HG02852 (cell line): ENCODE data around the gene ANKUB1.
A peak's percentile ranks its signal among the peaks of the same experiment; 100 is the strongest.

Experiments used
- ATAC-seq: cut with Tn5 transposase; IDR thresholded peaks from one replicate; pipeline ENCODE4 v1.9.1; 2021; ENCODE audit warnings: mild to moderate bottlenecking, moderate library complexity; ENCODE audit not compliant: unreplicated experiment

Gene ANKUB1

DNA sequence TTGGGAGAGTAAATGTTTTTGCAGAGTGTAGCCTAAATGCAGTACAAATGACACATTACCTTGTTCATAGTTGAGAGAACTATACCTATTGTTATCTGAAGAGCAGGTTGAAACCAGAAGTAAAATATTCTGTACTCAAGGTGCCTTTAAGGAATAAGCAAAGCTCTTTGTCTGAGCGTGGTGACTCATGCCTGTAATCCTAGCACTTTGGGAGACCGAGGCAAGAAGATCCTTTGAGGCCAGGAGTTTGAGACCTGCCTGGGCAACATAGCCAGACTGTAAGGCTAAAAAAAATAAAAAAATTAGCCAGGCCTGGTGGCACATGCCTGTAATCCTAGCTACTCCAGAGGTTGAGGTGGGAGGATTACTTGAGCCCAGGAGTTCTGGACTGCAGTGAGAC is 18.5 kb upstream of the ANKUB1 start:
- no peak for ATAC-seq

DNA sequence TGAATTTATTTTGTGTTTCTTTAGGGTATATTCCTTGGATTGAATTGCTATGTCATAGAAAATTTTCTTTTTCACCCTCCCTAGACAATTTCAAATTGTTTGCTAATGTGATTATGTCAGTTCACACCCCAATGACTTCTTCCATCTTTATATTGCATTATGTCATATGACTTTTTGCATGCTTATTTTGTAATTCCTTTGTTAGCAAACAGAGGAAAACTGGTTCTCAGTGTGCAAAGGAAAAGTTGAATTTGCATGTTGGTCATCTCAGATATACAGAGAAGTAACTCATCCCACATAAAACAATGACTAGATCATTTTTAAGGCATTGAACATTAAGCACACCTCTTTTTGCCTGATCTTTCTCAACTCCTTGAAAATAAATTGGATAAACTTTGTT is 17.3 kb upstream of the ANKUB1 start:
- no peak for ATAC-seq

DNA sequence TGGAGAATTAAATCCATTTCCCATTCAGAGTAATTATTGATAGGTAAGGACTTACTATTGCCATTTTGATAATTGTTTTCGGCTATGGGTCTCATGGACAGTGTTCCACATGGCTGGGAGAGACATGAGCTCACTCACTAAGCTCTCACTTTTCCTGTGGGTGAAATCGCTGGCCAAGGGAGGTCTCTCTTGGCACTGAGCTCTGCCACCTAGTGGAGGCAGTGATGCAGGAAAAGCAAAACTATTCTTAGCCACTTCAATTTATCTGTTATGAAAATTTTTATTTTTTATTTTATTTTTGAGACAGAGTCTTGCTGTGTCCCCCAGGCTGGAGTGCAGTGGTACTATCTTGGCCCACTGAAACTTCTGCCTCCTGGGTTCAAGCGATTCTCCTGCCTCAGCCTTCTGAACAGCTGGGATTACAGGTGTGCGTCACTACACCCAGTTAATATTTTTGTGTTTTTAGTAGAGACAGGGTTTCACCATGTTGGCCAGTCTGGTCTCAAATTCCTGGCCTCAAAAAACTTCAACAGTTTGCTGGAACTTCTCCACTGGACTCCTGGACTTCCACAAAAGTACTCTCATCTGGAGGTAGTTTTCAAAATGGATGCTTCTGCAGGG is 16.0 kb upstream of the ANKUB1 start:
- no peak for ATAC-seq

DNA sequence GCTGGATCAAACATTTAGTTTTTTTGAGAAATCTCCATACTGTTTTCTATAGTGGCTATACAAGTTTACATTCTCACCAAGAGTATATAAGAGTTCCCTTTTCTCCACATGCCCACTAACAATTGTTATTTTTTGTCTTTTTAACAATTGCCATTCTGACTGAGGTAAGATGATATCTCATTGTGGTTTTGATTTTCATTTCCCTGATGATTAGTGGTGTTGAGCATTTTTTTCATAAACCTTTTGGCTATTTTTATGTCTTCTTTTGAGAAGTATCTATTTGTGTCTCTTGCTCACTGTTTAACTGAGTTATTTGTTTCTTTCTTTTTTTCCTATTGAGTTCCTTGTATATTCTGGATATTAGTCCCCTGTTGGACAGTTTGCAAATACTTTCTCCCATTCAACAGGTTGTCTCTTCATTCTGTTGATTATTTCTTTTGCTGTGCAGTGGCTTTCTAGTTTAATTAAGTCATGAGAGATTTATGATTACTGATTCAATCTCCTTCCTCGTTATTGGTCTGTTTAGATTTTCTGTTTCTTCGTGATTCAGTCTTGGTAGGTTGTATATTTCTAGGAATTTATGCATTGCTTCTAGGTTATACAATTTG is 13.9 kb upstream of the ANKUB1 start:
- no peak for ATAC-seq

DNA sequence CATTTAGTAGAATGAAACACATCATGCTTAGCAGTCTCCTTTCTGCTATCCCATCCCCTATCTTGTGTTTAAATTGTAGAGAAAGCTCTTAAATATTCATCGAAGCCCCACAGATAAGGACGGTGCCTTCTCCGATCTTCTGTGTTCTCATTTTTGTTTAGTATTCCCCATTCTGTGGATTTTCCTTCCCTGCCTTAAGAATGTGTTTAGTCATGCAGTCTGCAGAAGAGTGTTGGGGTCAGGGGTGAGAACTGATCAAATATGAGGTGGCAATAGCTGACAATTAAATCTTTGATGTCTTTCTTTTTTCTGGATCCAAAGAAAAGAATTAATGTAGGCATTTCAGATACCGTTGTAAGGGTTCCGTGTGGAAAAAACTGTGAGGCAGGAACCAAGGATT is 9.3 kb upstream of the ANKUB1 start:
- ATAC-seq: no peak

DNA sequence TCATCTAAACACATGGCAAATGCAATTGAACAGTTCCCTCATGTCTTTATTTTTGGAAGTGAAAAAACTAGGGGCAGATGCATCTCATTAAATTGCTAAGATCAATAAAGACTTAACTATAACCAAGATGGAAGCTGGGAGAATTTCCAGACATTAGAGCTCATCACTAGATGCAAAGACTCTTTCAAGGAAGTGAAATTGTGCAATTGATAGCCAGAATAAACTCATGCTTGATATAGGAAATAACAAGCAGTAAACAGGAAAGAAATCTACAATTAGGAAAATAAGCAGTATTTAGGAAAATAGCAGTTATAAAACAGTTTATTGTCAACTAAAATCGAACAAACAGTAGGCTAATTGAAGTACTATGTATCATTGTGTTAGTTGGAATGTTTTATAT is 8.8 kb upstream of the ANKUB1 start:
- no peak for ATAC-seq

DNA sequence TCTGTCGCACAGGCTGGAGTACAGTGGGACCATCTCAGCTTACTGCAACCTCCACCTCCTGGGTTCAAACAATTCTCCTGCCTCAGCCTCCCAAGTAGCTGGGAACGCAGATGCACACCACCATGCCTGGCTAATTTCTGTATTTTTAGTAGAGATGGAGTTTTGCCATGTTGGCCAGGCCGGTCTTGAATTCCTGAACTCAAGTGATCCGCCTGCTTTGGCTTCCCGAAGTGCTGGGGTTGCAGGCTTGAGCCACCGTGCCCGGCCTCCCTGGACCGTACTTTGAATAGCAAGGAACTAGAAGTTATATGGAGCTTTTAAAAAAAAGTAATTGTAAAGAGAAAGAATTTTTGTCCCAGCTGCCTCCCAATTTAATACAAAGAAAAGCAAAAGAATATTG is 8.3 kb upstream of the ANKUB1 start:
- no peak for ATAC-seq

DNA sequence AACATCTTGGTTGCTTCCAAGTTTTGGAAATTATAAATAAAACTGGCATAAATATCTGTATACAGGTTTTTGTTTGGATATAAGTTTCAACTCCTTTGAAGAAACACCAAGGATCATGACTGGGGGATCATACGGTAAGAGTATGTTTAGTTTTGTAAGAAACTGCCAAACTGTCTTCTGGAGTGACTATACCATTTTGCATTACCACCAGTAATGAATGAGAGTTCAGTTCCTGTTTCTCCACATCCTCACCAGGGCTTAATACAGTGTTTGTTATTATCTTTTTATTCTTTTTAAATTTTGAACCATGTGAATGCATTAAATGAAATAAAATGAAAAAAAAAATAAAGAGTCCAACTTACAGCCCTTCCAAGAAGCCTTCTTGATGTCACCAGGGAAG is 3.7 kb upstream of the ANKUB1 start:
- no peak for ATAC-seq

DNA sequence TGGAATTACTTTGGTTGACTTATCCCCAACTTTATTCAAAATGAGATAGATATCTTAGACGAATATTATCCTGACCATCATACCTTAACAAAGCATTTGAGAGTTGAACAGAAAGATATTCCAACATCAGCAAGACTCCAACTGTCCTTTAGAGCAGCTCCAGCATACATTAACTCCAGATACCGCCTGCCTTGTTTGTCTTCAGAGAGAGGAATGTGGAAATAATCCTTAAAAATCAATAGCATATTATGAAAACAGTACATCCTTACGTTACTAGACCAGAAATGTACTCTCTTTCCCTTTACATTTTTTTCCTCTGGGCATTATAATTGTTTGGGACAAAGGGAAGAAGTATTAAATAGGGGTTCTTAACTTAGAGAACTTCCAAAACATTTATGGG is 1.7 kb downstream of the ANKUB1 start:
- no peak for ATAC-seq

DNA sequence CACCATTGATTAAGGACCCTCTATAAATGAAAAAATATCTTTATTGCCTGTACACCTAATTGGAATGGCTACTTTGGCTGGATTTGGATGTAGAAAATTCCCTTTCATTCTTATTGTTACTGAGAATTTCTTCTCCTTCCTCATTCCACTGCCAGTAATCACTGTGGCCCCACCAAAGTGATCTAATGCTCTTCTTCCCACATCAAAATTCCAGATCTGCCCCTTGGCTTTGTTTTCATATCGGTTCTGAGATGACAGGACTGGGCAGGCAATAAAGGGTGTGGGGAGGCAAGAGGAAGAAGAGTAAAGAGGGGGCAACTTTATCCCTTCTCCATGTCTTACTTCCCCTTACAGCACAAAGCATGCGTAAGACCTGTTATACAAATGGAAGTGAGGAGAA is 2.1 kb downstream of the ANKUB1 start:
- no peak for ATAC-seq

DNA sequence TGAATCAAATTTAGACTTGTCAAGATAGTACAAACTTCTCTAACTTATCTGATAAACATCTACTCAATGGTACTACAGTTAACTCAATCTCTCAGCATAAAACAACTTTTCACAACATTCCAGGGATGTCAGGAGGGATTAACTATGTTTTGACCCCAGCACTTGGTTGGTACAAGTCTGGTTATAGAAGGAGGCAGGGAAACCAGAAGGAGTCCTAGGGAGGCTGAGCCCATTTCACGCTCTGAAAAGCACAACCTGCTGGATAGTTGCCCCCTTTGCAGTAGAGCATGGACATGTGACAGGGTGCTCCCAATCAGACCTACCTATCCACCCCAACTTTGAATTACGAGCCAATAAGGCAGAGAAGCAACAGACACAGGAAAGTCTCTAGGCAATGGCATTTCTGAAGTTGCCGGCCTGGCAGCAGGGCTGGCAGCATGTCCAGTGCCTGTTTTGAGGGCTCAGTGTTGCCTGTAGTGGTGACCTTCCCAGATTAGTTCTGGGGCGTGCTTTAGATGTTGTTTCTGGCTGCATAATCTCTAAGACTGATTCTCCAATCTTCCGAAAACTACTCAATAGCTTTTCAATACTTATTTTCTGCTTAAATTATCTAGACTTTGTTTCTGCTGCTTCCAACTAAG is 8.2 kb downstream of the ANKUB1 start:
- ATAC-seq: no peak

DNA sequence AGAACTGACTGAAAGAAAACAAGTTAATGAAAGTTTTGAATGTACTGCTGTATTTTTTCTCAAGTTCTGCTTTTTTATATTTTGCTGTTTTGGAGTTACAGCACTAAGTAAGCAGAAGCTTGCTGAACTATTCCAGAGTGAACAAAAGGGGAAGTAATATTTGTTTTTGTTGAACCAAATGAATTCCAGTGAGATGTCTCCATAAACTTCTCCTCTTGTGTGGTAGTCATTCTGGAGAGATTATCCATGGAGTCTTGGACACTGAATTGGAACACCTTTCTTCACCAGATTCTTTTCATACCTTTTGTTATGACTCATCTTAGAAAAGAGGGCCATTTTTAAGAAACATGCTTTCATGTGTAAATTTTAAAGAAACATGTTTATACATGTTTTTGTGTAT is 8.8 kb downstream of the ANKUB1 start:
- ATAC-seq: no peak

DNA sequence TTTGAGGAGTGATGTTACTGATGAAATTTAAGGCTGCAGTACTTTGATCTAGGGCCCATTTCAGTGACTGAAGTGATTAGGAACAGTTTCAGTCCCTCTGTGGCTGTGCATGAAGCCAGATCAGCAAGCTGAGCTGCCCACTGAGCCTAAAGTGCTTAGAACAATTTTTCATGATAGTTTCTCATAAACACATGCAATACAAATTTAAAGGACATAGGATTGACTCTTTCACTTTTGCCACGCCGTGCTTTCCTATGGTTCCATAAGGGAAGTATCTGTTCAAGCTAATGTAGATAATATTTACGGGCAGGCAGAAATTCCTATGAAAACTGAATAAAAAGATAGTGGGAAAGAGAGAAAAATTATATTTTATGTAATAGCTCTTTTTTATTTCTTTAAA is 10.6 kb downstream of the ANKUB1 start:
- no peak for ATAC-seq

DNA sequence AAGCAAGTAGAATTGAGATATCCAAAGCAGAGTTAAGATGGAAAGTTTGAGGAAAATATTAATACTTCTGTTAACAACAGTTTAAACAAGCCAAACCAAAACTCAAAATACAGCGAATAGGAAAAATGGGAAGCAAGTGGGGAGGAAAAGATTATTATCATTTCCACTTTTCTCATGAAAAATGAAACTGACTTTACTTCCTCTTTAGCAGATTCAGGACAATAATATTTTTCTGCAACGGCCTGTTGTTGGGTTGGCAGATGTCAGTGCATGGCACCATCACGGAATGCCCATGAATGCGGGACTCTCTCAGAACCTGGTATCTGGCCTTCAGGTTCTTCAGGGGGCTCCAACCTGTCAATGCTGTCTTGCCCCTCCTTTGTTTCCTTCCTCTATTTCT is 11.1 kb downstream of the ANKUB1 start:
- ATAC-seq: no peak

DNA sequence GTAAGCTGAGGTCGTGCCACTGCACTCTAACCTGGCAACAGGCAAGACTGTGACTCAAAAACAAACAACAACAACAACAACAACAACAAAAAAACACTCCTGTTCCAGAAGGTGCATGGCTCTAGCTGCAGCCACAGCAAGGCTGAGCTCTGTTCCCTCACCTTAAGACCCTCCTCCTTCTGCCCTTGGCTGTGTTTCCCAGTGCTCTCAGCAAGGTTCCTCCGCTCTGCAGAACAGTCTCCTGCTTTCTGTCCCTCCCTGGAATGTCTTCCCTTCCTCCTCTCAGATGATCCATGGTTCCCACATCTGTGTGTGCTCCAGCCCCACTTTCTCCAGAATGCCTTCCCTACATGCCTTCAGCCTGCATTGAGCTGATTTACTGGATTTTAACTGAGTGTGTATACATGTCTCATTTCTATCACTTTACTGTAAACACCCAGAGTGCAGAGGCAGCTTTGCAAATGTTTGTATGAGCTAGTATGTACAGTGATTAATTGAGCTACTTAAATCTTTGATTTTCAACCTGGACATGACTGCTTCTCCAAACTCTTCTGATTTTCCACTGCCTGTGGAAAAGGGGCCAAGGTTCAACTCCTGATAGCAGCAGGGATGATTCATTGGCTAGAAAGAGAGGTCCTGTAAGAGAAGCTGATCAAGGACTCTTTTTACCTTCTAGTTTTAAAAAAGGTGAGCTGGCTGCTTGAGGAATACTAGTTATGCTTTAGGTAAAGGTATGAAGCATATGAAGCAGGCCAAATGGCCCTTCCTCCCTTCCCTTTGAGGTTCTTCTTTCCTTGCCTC is 14.7 kb downstream of the ANKUB1 start:
- ATAC-seq: no peak

DNA sequence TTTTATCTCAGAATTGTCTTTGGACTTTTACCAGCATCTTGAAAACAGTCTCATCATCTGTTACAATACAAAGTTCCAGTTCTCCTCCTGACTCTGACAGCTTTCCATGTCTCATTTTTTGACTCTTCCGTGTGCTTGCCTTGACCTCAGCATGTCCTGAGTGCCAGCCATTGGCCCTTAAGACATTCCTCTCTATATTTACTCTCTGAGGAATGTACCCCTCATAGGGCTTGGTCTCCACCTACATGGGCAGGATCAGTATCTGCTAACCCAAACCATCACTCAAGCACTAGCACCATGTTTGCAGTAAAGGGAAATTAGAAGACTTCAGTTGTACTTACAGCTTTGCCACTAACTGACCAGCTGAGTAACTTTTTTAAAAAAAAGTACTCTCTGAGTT is 16.2 kb downstream of the ANKUB1 start:
- ATAC-seq: no peak

DNA sequence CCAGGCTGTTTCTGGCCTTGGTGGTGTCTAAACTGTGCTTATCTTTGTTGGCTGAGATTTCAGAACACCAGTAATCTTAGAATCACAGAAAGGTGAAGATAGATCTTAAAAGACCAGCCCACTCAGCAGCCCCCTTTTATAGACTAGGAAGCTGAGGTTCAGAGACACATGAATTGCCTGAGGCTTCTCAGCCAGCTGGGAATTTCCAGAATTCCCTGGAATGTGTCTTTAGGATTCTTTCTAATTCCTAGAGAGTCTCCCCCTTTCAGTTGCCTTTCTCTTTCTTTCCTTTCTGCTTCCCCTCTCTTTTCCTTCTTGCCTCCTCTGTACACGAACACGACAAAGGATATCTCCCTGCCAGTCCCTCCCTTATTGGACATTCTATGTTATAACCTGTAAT is 19.5 kb downstream of the ANKUB1 start:
- no peak for ATAC-seq

DNA sequence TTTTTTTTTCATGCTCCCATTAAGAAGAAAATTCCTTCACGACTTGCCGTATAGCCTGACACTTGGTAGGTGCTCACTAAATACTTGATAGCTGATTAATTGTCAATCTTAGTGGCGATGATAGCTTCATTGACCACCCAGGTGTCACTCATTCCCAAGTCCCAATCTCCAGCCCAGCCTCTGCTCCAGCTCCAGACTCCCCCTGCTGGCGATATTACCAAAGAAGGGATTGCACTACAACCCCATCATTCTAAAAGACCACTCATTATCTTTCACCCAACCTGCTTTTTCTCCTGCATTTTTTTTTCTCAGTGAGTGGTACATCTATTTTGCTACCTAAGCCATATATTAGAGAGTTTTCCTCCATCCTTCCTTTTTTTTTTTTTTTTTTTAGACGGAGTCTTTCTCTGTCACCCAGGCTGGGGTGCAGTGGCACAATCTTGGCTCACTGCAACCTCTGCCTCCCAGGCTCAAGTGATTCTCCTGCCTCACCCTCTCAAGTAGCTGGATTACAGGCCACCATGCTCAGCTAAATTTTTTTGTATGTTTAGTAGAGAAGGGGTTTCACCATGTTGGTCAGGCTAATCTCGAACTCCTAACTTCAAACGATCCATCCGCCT is 20.6 kb downstream of the ANKUB1 start:
- peak; percentile 75 for ATAC-seq

DNA sequence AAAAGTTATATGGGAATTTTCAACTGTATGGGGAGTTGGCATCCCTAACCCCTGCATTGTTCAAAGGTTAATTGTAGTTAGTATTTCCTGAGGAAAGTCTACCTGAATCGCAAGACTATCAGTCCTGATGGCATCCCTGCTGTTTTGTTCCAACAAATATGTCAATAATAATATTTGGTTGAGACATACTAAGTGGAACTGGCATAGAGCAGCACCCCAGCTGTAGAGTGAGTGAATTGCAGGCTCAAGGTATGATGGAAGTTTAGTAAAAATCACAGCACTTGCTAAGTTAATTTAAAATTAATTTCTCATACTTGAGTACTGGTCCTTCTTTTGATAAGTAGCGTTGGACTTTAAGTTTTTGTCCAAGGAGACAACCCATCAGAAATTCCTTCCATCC is 22.1 kb downstream of the ANKUB1 start:
- ATAC-seq: no peak

DNA sequence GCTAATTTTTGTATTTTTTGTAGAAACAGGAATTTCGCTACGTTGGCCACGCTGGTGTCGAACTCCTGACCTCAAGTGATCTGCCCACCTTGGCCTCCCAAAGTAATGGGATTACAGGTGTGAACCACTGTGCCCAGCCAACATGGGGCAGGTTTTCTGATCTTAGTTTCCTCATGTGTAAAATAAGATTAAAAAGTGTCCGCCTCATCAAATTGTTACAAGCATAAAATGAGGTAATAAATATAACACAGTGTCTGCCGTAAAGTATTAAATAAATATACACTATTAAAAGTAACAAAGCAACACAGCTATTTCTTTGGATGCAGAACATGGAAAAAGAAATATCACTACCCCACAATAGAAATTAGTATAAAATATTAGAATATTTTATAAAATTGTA is 23.6 kb downstream of the ANKUB1 start:
- ATAC-seq: no peak

DNA sequence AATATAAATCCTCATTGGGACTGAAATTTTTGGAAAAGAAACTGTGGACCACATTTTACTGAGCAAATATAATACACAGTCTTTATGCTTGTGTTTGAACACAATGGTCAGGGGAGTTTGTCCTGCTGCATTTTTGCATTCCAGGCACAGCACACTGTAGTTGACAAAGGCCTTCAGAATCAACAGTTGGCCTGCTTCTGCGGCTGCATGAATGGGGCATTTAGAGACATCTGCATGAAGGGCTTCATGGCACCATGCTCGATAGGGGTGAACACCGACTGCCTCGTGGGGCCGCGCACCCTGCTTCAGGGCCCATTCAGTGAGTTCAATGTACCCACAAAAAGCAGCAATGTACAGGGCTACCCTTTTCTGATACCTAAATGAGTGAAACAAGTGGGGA is 24.6 kb downstream of the ANKUB1 start:
- no peak for ATAC-seq
